Neuronal stem cell (in vitro differentiated cells): Measurements from ENCODE around the gene TMEM178A.

Experiments
- DNase-seq: peaks from one replicate; pipeline ENCODE4 v3.0.0-alpha.2; 2013; ENCODE audit warnings: low spot score
- H2AFZ ChIP-seq: one replicate; pipeline ENCODE4 v1.6.1; 2013; ENCODE audit warnings: mild to moderate bottlenecking, low read length, inconsistent platforms
- H2AK5ac ChIP-seq: 2 replicates; pipeline ENCODE4 v1.6.1; 2013; ENCODE audit warnings: low read depth, mild to moderate bottlenecking, inconsistent platforms, low read length, moderate library complexity, mixed read lengths
- H2BK120ac ChIP-seq: 2 replicates; pipeline ENCODE4 v1.6.1; 2013; ENCODE audit warnings: low read depth, mild to moderate bottlenecking, inconsistent platforms, low read length, moderate library complexity, mixed read lengths
- H2BK12ac ChIP-seq: one replicate; pipeline ENCODE4 v1.6.1; 2013; ENCODE audit warnings: low read length, inconsistent platforms
- H2BK15ac ChIP-seq: 2 replicates; pipeline ENCODE4 v1.6.1; 2013; ENCODE audit warnings: mild to moderate bottlenecking, low read length, inconsistent platforms, mixed read lengths
- H2BK5ac ChIP-seq: one replicate; pipeline ENCODE4 v1.6.1; 2013; ENCODE audit warnings: inconsistent platforms, mild to moderate bottlenecking, low read length, moderate library complexity
- H3K14ac ChIP-seq: one replicate; pipeline ENCODE4 v1.6.1; 2013; ENCODE audit warnings: low read length, inconsistent platforms
- H3K18ac ChIP-seq: 2 replicates; pipeline ENCODE4 v1.6.1; 2013; ENCODE audit warnings: low read length, inconsistent platforms
- H3K23ac ChIP-seq: 2 replicates; pipeline ENCODE4 v1.6.1; 2013; ENCODE audit warnings: low read depth, mild to moderate bottlenecking, mixed read lengths, low read length, inconsistent platforms; ENCODE audit not compliant: poor library complexity
- H3K27ac ChIP-seq: replicated peaks from 3 replicates; pipeline ENCODE4 v1.5.1; 2013; ENCODE audit warnings: low read length, inconsistent platforms
- H3K27me3 ChIP-seq, 3 experiments: 2 replicates each; pipeline ENCODE4 v1.6.1; 2013; ENCODE audit warnings: low read length in 3 of 3, mild to moderate bottlenecking in 2 of 3, inconsistent platforms in 1 of 3, low read depth in 1 of 3, mixed read lengths in 1 of 3, moderate library complexity in 1 of 3; ENCODE audit not compliant: control insufficient read depth in 3 of 3, insufficient read depth in 3 of 3
- H3K36me3 ChIP-seq, 2 donors: replicated peaks in 1 of 2; 2 replicates each; pipeline ENCODE4 v1.6.1; 2013; ENCODE audit warnings: low read length in 2 of 2; ENCODE audit not compliant: control insufficient read depth in 2 of 2, insufficient read depth in 2 of 2
- H3K4ac ChIP-seq: 2 replicates; pipeline ENCODE4 v1.6.1; 2013; ENCODE audit warnings: inconsistent platforms, mild to moderate bottlenecking, low read length, moderate library complexity
- H3K4me1 ChIP-seq, 2 donors: 1 replicate in 1 of 2; 2 replicates in 1 of 2; pipeline ENCODE4 v1.6.1; 2013; ENCODE audit warnings: low read length in 2 of 2, low read depth in 1 of 2; ENCODE audit not compliant: control insufficient read depth in 2 of 2, insufficient read depth in 1 of 2
- H3K4me2 ChIP-seq: one replicate; pipeline ENCODE4 v1.6.1; 2013; ENCODE audit warnings: mild to moderate bottlenecking, low read length, inconsistent platforms; ENCODE audit not compliant: insufficient read depth, poor library complexity, severe bottlenecking
- H3K4me3 ChIP-seq, 2 donors: 2 replicates each; pipeline ENCODE4 v1.5.1; 2013; ENCODE audit warnings: low read length in 2 of 2, mild to moderate bottlenecking in 2 of 2, inconsistent platforms in 1 of 2, moderate library complexity in 1 of 2
- H3K79me1 ChIP-seq: one replicate; pipeline ENCODE4 v1.6.1; 2013; ENCODE audit warnings: low read depth, mild to moderate bottlenecking, inconsistent platforms, low read length, moderate library complexity
- H3K9ac ChIP-seq: one replicate; pipeline ENCODE4 v1.6.1; 2013; ENCODE audit warnings: mild to moderate bottlenecking, low read depth, low read length, inconsistent platforms; ENCODE audit not compliant: poor library complexity
- H3K9me3 ChIP-seq, 2 donors: replicated peaks in 1 of 2; 2 replicates each; pipeline versions ENCODE3 to v1.6.1; 2013; ENCODE audit warnings: low read length in 2 of 2, mild to moderate bottlenecking in 2 of 2, inconsistent platforms in 1 of 2, low read depth in 1 of 2, mixed read lengths in 1 of 2, moderate library complexity in 1 of 2; ENCODE audit not compliant: control insufficient read depth in 2 of 2, insufficient read depth in 1 of 2
- H4K8ac ChIP-seq: one replicate; pipeline ENCODE4 v1.6.1; 2013; ENCODE audit warnings: low read depth, mild to moderate bottlenecking, inconsistent platforms, low read length, moderate library complexity
- H4K91ac ChIP-seq: one replicate; pipeline ENCODE4 v1.6.1; 2013; ENCODE audit warnings: low read length, low read depth, mild to moderate bottlenecking, inconsistent platforms; ENCODE audit not compliant: poor library complexity
- WGBS, 2 donors: extraction: QIAGEN DNeasy Blood & Tissue Kit; methylation state at CpG; one replicate each; pipeline ENCODE4 v1.1.7; 2013; ENCODE audit warnings: missing lambda C conversion rate in 2 of 2, mixed read lengths in 1 of 2; ENCODE audit not compliant: insufficient read length in 2 of 2, insufficient replicate concordance in 1 of 2; ENCODE audit errors: extremely low coverage in 2 of 2; 5-methylcytosine and 5-hydroxymethylcytosine counted together

Gene TMEM178A

DNA sequence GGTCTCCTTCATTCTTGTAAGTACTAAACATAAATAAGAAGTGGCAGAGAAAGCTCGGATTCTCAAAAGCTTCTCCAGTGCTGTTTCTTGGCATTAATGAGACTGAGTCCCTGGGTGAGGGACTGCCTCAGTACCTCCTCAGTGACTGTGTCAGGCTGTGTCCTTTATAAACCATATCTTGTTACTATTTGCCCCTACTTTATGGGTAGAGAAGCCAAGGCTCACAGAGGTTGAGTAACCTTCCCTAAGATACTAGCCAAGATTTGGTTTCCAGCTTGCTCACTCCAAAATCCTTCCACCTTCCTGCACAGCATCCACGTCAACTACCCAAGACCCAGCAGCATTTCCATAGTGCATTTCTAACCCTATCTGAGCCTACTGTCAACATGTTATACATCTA lies 57.8 kb downstream of the TMEM178A start:
- H3K9me3 ChIP-seq = no peaks in the 10 kb centered on the region
- H3K36me3 ChIP-seq = peaks cover 0 to 14% of the 10 kb centered on the region in 2 donors
- H2AFZ ChIP-seq = no peak overlapping the region
- no peak overlapping the region for H3K14ac ChIP-seq
- H3K23ac ChIP-seq = no peak overlapping the region
- peaks cover 2 to 5% of the 10 kb centered on the region in 2 donors for H3K4me1 ChIP-seq
- no peak overlapping the region for H2BK15ac ChIP-seq
- no peak overlapping the region for H2AK5ac ChIP-seq
- no peak overlapping the region for H3K4me3 ChIP-seq
- no peak overlapping the region for H4K8ac ChIP-seq
- H2BK5ac ChIP-seq = no peak overlapping the region
- H2BK120ac ChIP-seq = no peak overlapping the region
- no peak overlapping the region for H2BK12ac ChIP-seq
- H4K91ac ChIP-seq = no peak overlapping the region
- H3K9ac ChIP-seq = no peak overlapping the region
- H3K27ac ChIP-seq = no peak overlapping the region
- H3K18ac ChIP-seq = no peak overlapping the region
- WGBS, 2 donors = no CpG with 5 or more reads among the region's 2 CpGs
- DNase-seq = no peak
- no peak overlapping the region for H3K4me2 ChIP-seq
- H3K4ac ChIP-seq = no peak overlapping the region
- no peaks in the 10 kb centered on the region for H3K79me1 ChIP-seq
- H3K27me3 ChIP-seq = no peaks in the 10 kb centered on the region

DNA sequence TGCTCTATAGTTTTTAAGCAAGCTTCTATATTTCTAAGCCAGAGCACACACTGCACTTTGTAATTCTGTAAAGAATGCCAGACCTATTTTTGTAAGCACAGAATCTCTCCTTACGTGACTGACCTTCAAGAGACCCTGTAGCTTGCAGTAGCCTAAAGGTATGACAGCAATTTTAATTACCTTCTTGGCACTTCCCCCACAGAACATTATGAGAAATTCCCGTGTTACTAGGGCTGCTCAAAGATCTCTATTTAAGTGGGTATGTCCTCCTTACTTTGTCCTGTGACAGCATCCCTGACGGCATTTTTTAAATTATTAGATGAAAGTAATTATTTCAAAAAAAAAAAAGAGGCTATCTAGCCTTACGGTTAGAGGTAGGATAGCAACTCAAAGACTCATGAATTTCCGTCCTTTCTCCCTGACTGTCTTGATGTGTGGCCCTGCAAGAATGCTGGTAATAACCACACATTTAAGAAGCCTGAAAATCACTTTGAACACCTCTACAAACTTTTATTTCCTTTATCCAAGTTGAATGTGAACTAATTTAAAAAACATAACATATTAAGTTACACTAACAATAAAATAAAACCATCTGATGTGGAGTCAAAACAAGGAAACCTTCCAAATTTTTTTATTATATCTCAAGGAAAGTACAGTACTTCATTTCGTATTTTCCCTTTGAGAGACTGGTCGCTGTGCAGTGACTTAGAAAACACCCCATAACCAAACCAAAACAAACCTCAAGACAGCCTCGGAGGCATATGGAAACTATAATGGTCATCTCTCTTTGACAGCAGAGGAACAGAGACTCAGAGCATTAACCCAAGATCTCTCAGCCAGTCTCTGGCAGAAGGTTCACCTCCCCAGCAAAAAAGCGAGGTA lies 58.5 kb downstream of the TMEM178A start:
- Histone ChIP-seq H2BK5ac (no peak overlapping the region), H4K91ac (no peak overlapping the region), H2BK15ac (no peak overlapping the region), H3K14ac (no peak overlapping the region), H2AFZ (no peak overlapping the region), H3K9ac (no peak overlapping the region), H3K4me1 (peaks cover 2 to 5% of the 10 kb centered on the region in 2 donors), H3K18ac (no peak overlapping the region), H3K4me2 (no peak overlapping the region), H3K4me3 (no peak overlapping the region), H2BK12ac (no peak overlapping the region), H3K79me1 (no peaks in the 10 kb centered on the region), H3K36me3 (peaks cover 0 to 7% of the 10 kb centered on the region in 2 donors), H3K23ac (no peak overlapping the region), H3K27me3 (no peaks in the 10 kb centered on the region), H3K27ac (no peak overlapping the region), H2BK120ac (no peak overlapping the region), H2AK5ac (no peak overlapping the region), H3K9me3 (no peaks in the 10 kb centered on the region), H3K4ac (no peak overlapping the region), H4K8ac (no peak overlapping the region)
- no peak for DNase-seq
- WGBS, 2 donors = no CpG with 5 or more reads among the region's 9 CpGs

DNA sequence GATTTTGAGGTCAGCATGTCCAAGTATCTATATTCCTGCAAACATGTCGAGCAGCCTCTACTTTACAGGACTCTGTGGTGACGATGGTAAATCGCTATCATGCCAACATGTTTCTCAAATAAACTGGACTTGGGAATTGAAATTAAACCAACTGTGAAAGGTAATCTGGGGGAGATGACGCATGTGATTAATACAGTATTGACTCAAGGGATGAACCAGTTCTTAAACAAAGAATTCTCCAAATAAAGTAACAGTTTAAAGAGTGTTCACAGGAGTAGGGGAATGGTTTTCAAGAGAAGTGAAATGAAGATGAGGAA lies 59.1 kb downstream of the TMEM178A start:
- no peak overlapping the region for H4K8ac ChIP-seq
- no peak overlapping the region for H2AFZ ChIP-seq
- no peaks in the 10 kb centered on the region for H3K9me3 ChIP-seq
- H3K4me3 ChIP-seq = no peak overlapping the region
- H3K79me1 ChIP-seq = no peaks in the 10 kb centered on the region
- no CpG with 5 or more reads among the region's 4 CpGs for WGBS, 2 donors
- no peak overlapping the region for H3K14ac ChIP-seq
- no peak overlapping the region for H2BK12ac ChIP-seq
- no peak overlapping the region for H2AK5ac ChIP-seq
- DNase-seq = no peak
- H2BK5ac ChIP-seq = no peak overlapping the region
- no peak overlapping the region for H2BK120ac ChIP-seq
- no peak overlapping the region for H3K4ac ChIP-seq
- H3K4me2 ChIP-seq = no peak overlapping the region
- no peak overlapping the region for H2BK15ac ChIP-seq
- no peak overlapping the region for H3K27ac ChIP-seq
- peaks cover 0 to under 1% of the 10 kb centered on the region in 2 donors for H3K36me3 ChIP-seq
- H3K18ac ChIP-seq = no peak overlapping the region
- no peak overlapping the region for H3K23ac ChIP-seq
- H3K9ac ChIP-seq = no peak overlapping the region
- peaks cover 2 to 5% of the 10 kb centered on the region in 2 donors for H3K4me1 ChIP-seq
- no peaks in the 10 kb centered on the region for H3K27me3 ChIP-seq
- H4K91ac ChIP-seq = no peak overlapping the region

DNA sequence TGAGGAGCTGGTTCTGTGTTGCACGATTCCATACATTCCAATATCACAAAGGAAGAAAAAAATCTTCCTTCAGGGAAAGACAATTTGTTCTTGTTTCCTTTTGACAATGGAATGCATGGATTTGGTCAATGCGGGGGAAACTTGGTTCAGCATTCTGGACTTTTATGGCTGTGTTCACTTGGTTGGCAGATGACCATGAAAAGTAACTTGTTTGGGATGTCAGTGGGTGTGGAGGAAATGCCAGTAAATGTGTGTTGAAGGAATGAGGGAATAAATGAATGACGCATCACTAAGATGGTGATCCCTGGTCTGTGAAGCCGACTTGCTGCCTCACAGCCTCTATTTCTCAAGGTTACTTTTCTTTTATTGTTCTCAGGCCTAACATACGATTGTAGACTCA lies 59.7 kb downstream of the TMEM178A start:
- no peak overlapping the region for H3K18ac ChIP-seq
- H2BK120ac ChIP-seq = no peak overlapping the region
- no peak overlapping the region for H2BK12ac ChIP-seq
- no peak overlapping the region for H3K4me3 ChIP-seq
- no peak for DNase-seq
- H3K4ac ChIP-seq = no peak overlapping the region
- H4K91ac ChIP-seq = no peak overlapping the region
- H3K23ac ChIP-seq = no peak overlapping the region
- H3K4me2 ChIP-seq = no peak overlapping the region
- H2AFZ ChIP-seq = no peak overlapping the region
- no CpG with 5 or more reads among the region's 5 CpGs for WGBS, 2 donors
- no peaks in the 10 kb centered on the region for H3K27me3 ChIP-seq
- H3K9me3 ChIP-seq = no peaks in the 10 kb centered on the region
- no peaks in the 10 kb centered on the region for H3K36me3 ChIP-seq
- no peak overlapping the region for H2BK5ac ChIP-seq
- peaks cover 2 to 5% of the 10 kb centered on the region in 2 donors for H3K4me1 ChIP-seq
- H3K79me1 ChIP-seq = no peaks in the 10 kb centered on the region
- H3K14ac ChIP-seq = no peak overlapping the region
- no peak overlapping the region for H3K9ac ChIP-seq
- H2AK5ac ChIP-seq = no peak overlapping the region
- H2BK15ac ChIP-seq = no peak overlapping the region
- no peak overlapping the region for H3K27ac ChIP-seq
- H4K8ac ChIP-seq = no peak overlapping the region
